HG03103 (cell line): ENCODE results near the gene KLHL17.
"Not testable (repeated sequence)": the region's sequence is repeated elsewhere in the genome, so short reads cannot be mapped to it uniquely, and the experiment has no call there.

Source experiments
- ATAC-seq: cut with Tn5 transposase; IDR thresholded peaks from one replicate; pipeline ENCODE4 v1.9.1; 2021; ENCODE audit warnings: low read depth; ENCODE audit not compliant: unreplicated experiment

The KLHL17 gene

GRCh38 chr1:935751-936231, 24.6 kb upstream of the KLHL17 start:
- no peak for ATAC-seq

DNA sequence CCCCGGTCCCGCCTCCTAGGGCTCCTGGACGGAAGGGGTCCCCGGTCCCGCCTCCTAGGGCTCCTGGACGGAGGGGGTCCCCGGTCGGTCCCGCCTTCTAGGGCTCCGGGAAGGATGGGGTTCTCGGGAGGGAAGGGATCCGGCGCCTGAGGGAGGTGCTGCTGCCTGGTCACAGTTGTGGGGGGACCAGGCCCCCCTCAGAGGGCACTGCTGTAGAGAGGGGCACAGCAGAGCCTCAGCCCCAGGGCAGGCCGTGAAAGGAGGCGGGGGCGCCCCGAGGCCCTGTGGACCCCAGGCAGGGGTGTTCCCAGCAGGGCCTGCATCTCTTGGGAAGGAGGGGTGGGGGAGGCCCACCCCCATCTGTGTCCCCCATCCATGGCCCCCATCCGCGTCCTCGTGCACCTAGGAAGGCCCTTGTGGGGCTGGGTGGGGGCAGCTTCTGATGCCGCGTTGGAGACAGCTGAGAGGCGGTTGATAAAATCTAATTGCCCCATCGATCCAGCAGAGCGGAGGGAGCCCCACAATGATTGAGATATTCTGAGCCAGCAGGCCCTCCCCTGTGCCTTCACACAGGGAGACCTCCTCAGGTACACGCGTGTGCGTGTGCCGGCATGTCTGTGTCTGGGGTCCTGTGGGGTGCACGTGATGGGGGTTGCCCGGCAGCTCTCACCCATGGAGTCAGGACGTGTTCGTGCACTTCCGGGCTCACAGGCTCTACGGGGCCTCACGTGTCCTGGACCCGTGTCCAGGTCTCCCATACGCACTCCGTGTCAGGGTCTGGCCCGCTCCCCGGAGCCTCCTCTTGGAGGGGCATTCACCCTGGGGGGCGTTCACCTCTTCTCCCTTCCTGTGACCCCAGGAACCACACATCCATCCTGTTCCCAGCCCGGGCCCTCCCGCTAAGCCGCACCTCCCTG, 23.8 kb upstream of the KLHL17 start:
- ATAC-seq = no peak

GRCh38 chr1:937521-937920, 22.9 kb upstream of the KLHL17 start:
- ATAC-seq = no peak

DNA sequence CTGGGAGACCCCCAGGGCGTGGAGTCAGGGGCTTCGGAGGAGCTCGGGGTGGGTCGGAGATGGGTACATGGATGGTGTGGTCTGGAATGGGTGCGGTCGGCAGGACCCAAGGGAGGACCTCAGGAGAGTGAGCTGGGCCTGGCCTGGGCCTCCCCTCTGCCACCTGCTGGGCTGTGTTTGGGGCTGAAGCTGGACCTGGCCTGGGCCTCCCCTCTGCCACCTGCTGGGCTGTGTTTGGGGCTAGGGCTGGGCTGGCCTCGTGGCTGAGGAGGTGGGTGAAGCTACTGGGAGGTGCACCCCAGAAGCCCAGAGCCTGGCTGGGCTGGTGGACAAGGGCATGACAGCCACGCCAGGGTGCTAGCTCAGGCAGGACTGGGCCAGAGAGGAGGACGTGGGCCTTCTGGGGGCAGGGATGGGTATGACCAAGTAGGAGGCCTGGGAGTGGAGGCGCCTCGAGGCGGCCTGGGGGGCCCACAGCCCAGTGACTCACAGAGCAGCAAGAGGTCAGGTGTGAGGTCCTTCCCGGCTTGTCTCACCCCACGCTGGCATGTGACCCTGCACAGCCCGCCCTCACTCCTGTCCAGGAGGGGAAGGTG, 22.2 kb upstream of the KLHL17 start:
- ATAC-seq = no peak

- ATAC-seq = no peak
Measured at GRCh38 chr1:938711-939489, 21.5 kb upstream of the KLHL17 start.

- no peak for ATAC-seq
Measured at GRCh38 chr1:939511-940106, 20.8 kb upstream of the KLHL17 start.

DNA sequence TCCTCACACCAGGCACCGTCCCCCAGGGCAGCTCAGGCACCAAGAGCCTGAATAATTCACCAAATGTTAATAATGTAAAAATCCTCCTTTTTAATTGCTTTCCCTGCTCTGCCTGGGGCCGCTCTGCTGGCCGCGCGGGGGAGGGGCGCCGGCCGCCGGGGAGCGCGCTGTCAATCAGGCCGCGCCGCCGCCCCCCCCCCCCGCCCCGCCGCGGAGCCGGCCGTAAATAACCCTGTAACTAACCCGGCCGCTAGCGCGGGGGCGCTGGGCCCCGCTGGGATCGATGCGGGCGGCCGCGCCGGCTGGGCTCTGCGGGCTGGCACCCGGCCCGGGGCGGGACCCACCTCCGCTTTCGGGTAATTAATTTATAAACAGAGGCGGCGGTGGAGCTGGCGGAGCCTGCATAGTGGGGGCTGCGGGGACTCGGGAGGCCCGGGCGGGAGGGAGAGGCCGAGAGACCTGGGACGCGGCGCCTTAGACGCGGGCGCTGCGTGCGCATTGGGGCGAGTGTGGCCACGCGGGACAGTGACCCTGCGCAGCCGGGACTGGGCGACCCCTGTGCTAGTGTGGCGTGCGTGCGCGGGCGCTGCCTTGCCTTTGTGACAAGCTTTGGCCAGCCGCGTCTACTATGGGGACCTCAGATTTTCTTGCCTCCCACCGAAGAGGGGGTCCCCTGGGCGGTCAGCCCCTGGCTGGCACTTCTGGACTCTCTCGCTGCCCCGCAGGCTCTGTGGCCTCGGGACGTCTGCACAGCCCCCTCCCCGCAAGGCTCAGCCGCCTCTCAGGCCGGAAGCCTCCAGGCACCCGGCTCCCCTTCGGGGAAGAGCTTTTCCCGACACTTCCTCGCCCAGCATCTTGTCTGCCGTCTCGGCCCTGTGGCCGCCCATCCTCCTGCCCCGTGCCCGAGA, 20.0 kb upstream of the KLHL17 start:
- no peak for ATAC-seq

DNA sequence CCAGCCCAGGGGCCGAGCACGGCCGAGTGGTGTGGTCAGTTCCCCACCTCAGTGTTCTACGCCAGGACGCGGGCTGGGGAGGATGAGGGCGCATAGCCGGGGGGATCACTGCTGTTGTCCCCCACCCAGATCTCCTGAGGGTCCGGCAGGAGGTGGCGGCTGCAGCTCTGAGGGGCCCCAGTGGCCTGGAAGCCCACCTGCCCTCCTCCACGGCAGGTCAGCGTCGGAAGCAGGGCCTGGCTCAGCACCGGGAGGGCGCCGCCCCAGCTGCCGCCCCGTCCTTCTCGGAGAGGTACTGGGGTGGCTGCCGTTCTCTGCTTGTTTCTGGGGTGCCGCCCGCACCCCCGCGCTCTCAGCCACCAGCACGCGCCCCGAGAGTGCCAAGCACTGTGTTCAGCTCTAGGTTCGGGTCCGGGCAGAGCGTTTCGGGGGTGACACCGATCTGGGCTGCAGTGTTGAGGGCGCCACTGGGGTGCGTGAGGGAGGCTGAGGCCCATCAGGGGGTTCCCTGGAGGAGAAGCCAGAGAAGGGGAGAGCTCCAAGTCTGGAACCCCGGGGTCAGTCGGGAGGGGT, 19.3 kb upstream of the KLHL17 start:
- ATAC-seq = no peak

DNA sequence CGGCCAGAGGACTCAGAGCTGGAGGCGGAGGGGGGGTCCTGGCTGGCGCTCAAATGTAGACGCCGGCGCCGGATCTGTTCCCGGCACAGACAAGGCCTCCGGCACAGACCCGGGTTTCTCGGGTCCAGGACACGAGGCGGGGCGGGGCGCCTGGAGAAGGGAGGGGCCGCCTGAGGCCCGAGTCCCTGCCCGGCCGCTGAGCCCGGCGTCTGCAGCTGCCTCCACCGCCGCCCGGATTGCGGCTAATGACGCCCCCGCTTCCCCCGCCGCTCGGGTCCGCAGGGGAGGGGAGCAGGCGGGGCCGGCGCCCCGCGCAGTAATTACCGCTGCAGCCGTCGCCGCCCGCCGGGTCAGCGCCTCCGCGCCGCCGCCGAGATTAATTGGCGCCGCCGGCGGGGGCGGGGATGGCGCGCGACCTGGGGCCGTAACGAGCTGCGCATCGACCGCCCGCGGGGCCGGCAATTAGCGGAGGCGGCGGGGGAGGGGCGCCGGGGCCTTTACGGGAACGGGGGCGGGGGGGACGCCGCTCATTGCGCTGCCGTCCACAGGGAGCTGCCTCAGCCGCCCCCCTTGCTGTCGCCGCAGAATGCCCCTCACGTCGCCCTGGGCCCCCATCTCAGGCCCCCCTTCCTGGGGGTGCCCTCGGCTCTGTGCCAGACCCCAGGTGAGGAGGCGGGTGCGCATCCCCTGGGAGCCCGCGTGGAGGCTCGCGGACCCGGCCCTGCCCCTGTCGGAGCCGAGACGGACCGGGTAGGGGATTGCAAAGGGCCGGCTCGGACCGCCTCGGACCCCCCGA, 18.6 kb upstream of the KLHL17 start:
- ATAC-seq = no peak

DNA sequence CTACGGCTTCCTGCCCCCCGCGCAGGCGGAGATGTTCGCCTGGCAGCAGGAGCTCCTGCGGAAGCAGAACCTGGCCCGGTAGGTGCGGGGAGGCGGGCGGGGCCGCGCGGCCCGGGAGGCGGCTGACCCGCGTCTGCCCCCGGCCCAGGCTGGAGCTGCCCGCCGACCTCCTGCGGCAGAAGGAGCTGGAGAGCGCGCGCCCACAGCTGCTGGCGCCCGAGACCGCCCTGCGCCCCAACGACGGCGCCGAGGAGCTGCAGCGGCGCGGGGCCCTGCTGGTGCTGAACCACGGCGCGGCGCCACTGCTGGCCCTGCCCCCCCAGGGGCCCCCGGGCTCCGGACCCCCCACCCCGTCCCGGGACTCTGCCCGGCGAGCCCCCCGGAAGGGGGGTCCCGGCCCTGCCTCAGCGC, 18.0 kb upstream of the KLHL17 start:
- ATAC-seq = no peak

GRCh38 chr1:942864-943533, 17.4 kb upstream of the KLHL17 start:
- no peak for ATAC-seq

DNA sequence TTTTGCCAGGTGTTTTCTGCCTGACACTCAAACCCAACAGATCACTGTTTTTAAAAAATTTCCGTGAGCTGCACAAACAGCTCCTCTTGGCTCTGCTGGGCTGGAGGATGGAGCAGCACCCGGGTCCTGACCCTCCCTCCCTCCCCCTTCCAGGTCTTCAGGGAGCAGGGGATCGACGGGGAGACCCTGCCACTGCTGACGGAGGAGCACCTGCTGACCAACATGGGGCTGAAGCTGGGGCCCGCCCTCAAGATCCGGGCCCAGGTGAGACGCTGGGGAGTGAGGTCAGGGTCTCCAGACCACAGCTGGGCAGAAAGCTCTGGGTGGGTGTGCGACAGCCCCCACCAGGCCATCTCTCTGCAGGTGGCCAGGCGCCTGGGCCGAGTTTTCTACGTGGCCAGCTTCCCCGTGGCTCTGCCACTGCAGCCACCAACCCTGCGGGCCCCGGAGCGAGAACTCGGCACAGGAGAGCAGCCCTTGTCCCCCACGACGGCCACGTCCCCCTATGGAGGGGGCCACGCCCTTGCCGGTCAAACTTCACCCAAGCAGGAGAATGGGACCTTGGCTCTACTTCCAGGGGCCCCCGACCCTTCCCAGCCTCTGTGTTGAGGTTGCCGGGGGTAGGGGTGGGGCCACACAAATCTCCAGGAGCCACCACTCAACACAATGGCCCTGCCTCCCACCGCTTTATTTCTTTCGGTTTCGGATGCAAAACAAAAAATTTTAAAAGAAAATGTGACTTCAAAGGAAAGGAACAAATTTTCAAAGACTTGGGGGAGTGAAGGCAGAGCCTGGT, 16.6 kb upstream of the KLHL17 start:
- ATAC-seq = no peak

DNA sequence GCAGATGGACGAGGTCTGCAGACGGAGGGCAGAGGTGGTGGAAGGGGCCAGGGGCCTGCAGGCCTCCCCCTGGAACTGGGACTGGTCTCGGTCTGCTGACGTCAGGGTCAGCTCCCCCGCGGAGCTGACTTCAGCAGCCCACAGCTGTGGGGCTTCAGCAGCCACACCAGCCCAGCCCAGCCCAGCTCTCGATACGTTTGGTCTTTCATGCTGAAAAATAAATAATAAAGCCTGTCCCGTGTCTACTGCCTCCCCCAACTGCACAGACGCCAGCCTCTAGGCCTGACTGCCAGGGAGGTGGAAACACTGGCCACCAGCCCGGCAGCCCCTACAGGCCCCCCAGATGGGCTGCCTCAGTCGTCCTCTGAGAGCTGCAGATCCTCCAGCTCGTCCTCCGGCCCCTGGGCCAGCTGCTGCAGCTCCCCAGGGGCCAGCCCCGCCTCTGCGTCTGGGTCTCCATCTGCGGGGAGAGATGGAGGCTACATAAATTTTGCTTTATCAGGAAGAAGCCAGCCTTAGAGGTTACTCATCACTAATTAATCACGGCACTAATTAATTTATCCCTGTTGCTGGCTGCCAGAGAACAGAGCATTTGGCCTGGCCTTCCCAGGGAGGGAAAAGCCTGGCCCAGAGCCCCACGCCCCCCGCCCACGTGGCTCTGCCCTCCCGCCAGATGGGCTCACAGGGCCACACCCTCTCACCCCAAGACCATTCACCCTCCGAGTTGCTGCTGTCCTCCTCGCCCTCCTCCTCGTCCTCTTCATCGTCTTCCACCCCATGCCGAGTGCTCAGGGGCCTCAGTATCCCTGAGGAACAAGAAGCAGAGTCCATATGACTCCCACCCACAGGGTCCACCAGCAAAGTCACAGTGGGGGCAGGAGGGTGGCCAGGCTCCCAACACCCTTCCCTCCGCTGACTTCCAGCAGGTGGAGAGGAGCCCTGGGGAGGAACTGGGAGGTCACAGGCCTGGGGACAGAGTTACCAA, 15.8 kb upstream of the KLHL17 start:
- no peak for ATAC-seq

DNA sequence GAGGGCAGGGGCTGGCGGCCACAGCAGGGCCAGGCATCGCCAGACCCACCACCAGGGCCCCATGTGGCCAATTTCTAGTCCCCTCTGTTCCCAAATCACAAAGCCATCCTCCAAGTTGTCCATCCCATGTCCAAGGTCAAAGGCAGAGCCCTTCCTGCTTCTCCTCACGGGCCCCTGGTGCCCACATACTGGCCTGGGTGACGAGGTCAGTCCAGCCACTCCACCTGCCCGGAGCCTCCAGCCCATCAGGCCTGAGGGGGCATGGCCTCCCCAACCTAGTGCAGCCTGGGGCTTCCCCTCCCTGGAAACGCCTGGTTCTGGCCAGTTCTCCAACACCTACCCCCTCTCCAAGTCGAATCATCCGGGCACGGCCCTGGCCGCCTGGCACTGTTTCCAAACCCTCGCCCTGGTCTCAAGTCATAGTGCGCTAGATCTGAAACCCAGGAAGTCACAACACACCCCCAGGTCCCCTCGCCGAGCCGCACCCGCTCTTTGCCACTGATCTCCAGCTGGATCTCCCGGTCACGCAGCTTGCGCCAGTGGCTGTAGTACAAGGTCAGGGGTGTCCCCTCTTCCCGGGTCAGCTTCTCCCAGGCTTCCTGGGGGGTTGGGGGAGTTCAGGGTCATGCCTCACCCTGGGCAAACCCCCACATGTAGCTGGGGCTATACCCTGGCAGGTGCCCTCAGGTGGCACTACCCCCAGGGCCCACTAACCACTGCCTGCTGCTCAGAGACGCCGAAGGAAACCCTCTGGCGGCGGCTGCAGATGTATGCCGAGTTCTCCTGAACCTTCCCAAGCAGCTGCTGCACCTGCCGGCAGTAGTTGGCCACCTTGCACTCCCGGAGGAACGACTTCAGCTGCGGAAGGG, 14.5 kb upstream of the KLHL17 start:
- no peak for ATAC-seq

GRCh38 chr1:946811-947210, 13.6 kb upstream of the KLHL17 start:
- not testable (repeated sequence) for ATAC-seq
